ENCODE measurements around the gene AATK.

DNA sequence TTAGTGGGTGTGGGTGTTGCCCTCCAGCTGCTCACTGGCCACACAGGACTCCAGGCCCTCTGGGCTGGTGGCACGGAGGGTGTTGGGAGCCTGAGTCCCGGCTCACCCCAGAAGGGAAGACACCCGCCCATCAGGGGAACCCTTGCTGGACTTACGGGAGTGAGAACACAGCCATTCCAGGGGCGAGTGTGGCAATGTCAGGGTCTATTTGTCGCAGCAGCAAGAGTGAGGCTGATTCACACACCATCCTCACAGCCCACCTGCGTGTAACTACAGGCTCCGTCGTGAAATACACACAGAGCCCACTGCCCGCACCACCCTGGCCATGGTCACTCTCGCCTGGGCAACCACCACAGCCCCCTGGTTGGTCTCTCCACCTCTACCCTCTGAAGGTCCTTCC, 17.8 kb upstream of the AATK start:
- TF ChIP-seq, protein P1, sequence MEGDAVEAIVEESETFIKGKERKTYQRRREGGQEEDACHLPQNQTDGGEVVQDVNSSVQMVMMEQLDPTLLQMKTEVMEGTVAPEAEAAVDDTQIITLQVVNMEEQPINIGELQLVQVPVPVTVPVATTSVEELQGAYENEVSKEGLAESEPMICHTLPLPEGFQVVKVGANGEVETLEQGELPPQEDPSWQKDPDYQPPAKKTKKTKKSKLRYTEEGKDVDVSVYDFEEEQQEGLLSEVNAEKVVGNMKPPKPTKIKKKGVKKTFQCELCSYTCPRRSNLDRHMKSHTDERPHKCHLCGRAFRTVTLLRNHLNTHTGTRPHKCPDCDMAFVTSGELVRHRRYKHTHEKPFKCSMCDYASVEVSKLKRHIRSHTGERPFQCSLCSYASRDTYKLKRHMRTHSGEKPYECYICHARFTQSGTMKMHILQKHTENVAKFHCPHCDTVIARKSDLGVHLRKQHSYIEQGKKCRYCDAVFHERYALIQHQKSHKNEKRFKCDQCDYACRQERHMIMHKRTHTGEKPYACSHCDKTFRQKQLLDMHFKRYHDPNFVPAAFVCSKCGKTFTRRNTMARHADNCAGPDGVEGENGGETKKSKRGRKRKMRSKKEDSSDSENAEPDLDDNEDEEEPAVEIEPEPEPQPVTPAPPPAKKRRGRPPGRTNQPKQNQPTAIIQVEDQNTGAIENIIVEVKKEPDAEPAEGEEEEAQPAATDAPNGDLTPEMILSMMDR (conservative IDR thresholded peaks at IDR 0.05; ENCODE audit: low read depth, low read length): no peak
- TF ChIP-seq EZH2 (IDR thresholded peaks at IDR 0.05; ENCODE audit: low read length, unreplicated experiment): no peak
- TF ChIP-seq EZH2phosphoT487 (IDR thresholded peaks at IDR 0.05; ENCODE audit: borderline replicate concordance, low read length): no peak
